Fibroblast of villous mesenchyme (primary cell): ENCODE results near the gene HACD2. TPM values are rescaled to one million over a fixed set of nuclear protein-coding genes. Genes with fewer than 3 reads are reported as not detected.

Source experiments
- DNase-seq: peaks from one replicate; pipeline ENCODE4 v3.0.0-alpha.2; 2010; ENCODE audit warnings: low read depth
- H3K4me3 ChIP-seq: 2 replicates; pipeline ENCODE4 v1.5.1; 2011; ENCODE audit warnings: low read depth, mild to moderate bottlenecking, low read length
- CTCF ChIP-seq: IDR thresholded peaks from 2 replicates; pipeline ENCODE4 v1.5.1; 2012; ENCODE audit warnings: low read depth, mild to moderate bottlenecking, low read length; ENCODE audit not compliant: insufficient read depth
- total RNA-seq: library from RNA; depleted of rRNA; stranded (reverse); fragments of >200 nt; gene quantifications from 2 replicates; pipeline ENCODE4 v1.2.3, GENCODE V29; 2012

Gene HACD2
- total RNA-seq, 1 donor: 51.8 TPM

- DNase-seq: peak; percentile 67
- peak; percentile 76 for TF ChIP-seq CTCF
- H3K4me3 ChIP-seq: no peak overlapping the region
Measured at GRCh38 chr3:123559040-123559861, 25.6 kb downstream of the HACD2 start.

GRCh38 chr3:123553536-123553935, 31.3 kb downstream of the HACD2 start:
- no peak overlapping the region for H3K4me3 ChIP-seq
- no peak for TF ChIP-seq CTCF
- no peak for DNase-seq

GRCh38 chr3:123552768-123553167, 32.1 kb downstream of the HACD2 start:
- no peak overlapping the region for H3K4me3 ChIP-seq
- no peak for TF ChIP-seq CTCF
- no peak for DNase-seq

- H3K4me3 ChIP-seq: no peak overlapping the region
- peak; percentile 13 for DNase-seq
- TF ChIP-seq CTCF: peak; percentile 68
Measured at GRCh38 chr3:123552095-123552714, 32.6 kb downstream of the HACD2 start.

- peak; percentile 26 for DNase-seq
- no peak overlapping the region for H3K4me3 ChIP-seq
- TF ChIP-seq CTCF: no peak
Measured at GRCh38 chr3:123547881-123548519, 36.9 kb downstream of the HACD2 start.

GRCh38 chr3:123546133-123546755, 38.6 kb downstream of the HACD2 start:
- H3K4me3 ChIP-seq: no peak overlapping the region
- no peak for TF ChIP-seq CTCF
- DNase-seq: peak; percentile 90
